NCI-H1694 treated with DMSO at 0.1 percent for 48 hours (cell line): ENCODE data around the gene ESPL1.

Source experiments
- DNase-seq: peaks from one replicate; lab custom pipeline; 2025; lab: John Stamatoyannopoulos, UW

Gene ESPL1

DNA sequence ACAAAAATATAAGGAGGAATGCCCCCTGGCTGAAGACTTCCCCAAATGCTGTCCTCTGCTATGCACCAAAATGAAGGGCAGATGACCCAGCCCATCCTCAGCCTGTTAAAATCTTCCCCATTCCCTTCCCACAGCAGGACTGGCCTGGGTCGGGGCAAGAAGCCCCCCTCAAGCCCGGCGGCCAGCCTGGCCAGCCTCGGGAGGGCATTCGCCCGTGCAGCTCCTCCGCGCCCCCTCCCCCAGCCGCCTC lies 36.5 kb upstream of the ESPL1 start:
- no peak for DNase-seq

DNA sequence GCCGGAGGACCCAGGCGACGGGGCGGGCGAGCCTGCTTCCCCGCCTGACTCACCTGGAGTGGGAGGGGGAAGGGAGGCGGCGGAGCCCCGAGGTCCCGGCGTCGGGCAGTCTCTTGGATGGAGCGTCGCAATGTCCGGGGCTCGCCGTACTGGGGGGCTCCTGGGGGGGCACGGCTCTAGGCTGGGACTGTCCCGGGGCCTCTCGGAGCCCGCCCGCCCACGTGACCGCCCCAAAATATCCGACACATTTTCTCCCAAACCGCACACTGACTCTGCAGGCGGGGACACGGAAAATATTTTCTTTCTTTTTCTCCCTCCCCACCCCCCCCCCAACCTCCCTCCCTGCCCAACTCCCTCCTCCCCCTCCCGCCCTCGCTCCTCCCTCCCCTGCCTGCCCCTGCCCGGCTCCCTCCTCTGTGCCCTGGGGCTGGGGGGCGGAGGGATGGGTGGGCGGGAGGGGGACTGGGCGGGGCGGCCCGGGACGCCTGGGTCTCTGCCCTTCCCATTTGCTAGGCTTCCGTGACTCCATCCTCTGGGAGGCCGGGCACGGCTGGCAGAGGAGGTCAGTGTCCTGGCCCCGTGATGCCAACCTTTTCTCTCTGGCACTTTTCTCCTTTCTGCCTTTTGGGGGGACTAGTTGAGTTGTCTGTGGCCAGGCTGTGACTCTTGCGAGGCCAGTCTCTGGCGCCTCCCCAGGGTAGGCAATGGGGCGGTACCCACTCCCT lies 36.0 kb upstream of the ESPL1 start, which contains the start of gene RARG:
Gene RARG (minus strand): TSS at position 289 of the 725 bp plus-strand sequence. CDS start 4,664 bp downstream, outside the sequence.
- DNase-seq = peak; percentile 28

DNA sequence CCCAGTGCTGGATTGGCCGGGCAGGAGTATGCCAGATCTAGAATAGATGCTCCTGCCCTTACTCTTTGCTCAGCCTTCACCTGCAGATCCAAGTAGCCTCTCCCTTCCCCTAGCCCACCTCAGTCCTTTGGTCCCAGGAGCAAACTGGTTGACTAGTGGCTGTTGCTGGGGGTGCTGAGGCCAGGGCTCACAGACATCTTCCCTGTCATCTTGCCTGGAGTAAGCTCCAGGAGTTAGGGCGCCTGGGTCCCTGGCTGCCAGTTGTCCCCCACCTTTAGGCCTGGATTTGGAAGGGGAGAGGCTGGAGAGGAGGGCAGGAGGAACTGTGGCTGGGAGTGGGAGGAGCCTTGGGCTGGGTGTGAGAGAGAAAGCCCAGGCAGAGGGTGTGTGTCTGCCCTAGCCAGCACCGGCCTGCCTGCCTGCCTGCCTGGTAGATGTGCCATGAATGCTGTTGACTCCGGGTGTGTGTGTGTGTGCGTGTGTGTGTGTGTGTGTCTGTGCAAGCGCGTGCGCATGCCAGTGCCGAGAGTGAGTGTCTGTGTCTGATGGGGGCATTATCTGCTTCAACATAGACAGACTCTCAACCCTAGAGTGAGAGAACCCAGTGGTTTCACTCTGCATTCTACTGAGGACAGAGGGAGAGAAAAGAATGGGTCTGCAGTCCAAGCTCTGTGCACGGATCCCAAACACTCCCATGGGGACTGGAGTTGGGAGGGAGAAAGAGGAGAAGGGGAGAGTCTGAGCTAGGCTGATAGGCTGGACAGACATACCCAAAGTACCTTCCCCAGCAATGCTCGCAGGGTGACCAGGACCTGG lies 35.2 kb upstream of the ESPL1 start:
- peak; percentile 50 for DNase-seq

DNA sequence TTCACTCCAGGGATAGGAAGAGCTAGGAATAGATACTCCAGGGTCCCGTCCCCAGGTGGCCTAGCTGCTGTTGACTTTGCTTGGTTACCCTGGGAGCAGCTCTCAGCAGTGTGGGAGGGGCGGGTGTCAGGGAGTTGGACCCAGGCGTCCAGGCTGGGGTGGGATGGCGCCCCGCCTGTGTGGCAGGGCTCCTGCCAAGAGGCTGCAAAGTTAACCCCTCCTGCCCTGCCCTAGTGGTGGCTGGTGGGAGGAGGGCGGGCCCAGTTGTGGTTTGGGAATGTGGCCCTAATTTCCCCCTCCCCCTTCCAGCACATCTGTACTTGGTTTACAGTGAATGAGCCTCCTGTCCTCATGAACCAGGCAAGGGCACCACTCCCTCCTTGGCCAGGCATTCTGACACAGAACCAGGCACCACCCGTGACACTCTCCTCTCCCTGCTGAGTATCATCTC lies 34.4 kb upstream of the ESPL1 start:
- no peak for DNase-seq

DNA sequence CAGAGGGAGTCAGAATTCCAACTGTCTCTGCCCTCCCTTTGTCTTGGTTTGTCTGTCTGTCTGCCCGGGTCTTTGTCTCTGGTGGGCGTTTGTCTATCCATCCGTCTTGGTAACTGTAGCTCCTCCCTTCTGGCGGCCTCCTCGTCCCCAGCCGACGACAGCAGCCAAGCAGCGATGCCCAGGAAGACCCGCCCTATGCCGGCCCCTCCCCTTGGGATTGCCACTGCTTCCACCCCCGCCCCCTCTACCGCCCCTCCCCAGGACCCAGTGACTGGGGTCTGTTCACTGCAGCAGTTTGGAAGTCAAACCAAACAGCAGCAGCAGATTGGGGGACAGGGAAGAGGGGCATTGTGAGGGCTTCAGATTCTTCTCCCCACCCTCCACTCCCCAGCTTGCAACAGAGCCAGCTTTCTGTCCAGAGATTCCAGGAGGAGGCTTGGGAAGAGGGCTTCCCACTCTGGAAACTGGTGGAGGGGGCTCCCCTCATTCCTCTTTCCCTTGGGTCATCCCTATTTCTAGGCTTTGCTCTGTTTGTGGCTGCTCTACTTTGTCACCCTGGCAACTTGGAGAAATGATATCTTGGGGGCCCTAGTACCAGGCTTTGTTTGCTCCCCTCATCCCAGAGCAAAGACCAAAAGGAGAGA lies 33.7 kb upstream of the ESPL1 start:
- DNase-seq = peak; percentile 36

DNA sequence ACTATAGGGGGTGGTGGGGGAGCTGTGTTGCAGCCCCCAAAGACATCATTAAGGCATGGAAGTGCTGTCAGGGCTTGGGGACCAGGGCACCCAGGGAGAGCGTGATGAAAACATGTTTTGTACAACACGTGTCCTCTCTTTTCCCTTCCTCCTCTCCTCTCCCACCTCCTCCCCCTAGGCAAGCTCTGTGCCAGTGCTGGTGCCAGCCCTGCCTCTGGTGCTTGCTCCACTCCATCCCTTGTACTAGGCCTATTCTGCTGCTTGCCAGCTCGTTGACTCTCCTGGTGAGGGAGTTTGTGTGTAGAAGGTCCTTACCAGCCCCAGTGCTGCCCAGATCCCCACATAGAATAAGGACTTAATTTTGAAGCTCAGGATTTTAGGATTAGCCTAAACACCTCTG lies 32.9 kb upstream of the ESPL1 start:
- no peak for DNase-seq

DNA sequence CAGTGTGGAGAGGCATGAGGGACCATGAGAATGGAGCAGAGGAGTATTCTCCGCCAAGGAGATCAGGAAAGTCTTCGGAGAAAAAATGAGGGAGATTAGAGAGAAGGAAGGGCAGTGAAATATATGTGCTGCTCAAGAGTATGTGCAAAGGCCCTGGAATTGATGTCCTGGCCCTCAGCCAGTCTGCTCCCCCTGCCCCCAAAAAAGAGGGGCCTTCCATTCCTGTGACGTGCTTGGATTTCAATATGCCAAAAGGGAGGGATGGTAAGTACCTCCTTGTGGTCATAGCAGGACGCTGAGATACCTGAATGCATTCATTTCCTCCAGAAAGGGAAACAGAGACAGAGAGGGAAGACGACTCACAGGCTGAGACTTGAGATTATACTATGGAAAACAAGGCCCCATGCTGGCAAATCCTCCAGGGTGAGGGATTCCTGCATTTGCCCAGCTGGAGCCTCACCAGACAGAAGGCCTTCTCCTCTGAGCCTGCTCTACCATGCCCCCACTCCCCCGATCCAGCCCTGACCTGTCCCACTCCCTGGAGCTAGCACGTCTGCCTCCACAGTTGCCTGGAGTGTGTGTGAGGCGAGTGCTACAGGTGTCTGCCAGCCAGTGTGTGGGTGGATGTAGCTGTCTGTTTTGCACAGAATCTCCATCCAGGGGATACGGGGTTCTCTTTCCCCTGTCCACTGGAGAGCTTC lies 32.2 kb upstream of the ESPL1 start:
- no peak for DNase-seq

DNA sequence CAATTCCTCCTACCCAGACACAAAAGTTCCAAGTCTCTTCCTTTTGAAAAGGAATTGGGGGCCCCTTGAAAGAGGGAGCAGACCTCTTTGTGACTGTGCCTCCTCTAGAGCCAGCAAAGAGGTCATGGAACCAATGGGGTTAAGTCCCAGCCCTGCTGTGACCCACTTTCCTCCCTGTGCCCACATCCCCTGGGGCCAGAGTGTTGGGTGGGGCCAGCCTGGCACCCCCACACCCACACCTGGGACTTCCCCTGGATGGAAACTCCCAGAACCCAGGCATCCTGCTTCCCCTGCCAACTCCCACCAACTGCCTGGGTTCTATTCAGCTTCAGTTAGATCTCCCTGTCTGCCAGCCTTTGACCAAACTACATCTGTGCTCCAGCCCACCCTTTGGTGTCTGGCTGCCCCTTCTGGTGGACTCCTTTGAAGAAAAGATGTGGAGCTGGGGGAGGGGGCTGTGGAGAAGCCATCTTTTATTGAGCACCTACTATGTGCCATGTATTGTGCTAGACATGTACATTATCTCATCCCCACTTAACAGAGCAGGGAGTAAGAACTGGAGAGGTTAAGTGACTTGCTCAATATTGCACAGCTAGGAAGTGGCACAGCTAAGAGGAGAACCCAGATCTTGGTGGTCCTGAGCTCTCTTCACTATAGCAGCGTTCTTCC lies 31.5 kb upstream of the ESPL1 start:
- no peak for DNase-seq

DNA sequence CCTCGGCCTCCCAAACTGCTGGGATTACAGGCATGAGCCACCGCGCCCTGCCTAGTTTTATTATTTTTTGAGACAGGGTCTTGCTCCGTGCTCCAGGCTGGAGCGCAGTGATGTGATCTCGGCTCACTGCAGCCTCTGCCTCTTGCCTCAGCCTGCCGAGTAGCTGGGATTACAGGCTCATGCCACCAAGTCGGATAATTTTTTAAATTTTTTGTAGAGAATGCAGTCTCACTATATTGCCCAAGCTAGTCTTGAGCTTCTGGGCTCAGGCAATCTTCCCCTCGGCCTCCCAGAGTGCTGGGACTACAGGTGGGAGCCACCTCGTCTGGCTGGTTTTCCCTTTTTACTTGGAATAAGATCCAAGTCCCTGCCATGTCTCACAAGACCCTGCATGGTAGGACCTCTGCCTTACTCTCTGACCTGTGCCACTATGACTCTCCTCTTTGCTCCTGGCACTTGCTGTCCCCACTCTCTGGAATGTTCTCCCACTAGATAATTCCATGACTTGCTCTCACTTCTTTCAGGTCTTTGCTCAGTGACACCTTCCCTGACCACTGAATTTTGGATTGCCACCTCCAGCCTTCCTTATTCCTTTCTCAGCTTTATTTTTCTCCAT lies 28.3 kb upstream of the ESPL1 start:
- no peak for DNase-seq

DNA sequence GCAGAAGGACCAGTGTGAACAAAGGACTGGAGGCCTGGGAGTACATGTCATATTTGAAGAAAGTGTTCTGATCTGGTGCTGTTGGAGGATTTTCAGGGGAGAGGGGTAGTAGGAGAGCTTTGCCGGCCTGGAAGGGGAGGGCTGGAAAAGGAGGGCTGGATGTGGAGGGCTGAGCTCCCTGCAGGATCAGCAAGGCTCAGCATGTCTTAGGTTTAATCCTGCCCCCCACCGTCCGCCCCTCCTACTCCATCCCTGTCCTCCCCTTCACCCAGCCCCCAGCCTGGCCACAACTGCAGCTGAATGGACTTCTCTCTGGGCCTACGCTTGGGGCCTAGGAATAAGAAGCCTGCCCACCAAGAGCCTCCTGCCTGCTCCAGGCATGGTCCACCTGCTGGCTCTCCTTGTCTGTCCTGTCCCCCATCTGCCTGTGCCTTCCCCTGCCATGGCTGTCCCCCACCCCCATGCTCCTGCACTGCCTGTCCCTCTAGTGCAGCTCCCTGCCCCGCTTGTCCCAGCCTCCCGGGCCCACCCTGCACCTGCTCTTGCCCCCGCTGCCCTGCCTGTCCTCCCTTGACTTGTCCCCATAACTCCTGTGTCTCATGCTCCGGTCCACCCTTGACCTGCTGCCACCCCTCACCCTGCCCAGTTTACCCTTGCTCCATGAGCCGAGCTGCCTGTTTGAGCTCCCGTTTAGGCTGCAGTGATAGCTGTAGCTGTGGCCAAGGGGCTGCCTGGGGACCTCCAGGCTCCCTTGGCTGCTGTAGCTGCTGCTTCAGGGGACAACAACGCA lies 26.3 kb upstream of the ESPL1 start:
- DNase-seq = no peak

DNA sequence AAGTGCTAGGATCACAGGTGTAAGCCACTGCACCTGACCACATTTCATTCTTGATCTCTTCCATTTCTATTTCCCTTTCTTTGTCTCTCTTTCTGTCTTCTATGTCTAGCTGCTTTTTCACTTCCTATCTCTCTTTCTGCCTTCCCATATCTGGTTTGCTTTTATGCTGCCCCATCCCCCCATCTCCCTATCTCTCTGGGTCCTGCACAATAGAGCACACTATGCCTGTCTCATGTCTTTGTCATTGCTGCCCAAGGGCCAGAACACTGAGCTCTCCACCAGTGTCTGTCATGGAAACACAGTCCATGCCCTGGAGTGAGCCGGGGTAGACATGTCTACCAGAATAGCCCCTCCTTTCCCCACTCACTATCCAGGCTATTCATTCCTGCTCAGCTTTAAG lies 23.8 kb upstream of the ESPL1 start:
- no peak for DNase-seq

DNA sequence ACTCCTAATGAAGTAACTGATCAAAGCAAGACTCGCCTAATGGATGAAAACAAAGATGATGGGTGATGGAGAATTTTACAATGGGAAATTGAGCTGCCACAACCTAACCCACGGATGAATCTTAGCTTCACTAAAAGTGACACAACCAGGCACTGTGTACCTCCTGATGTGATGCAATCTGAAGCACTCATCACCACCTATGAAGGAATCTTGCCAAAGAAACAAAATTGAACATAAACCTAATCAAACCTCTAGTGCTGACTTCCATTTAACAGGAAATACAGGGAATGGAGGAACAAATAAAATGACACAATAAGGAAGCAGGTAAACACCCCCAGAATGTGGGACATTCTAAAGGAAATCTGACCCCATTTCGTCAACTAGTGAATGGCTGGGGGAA lies 22.8 kb upstream of the ESPL1 start:
- no peak for DNase-seq

DNA sequence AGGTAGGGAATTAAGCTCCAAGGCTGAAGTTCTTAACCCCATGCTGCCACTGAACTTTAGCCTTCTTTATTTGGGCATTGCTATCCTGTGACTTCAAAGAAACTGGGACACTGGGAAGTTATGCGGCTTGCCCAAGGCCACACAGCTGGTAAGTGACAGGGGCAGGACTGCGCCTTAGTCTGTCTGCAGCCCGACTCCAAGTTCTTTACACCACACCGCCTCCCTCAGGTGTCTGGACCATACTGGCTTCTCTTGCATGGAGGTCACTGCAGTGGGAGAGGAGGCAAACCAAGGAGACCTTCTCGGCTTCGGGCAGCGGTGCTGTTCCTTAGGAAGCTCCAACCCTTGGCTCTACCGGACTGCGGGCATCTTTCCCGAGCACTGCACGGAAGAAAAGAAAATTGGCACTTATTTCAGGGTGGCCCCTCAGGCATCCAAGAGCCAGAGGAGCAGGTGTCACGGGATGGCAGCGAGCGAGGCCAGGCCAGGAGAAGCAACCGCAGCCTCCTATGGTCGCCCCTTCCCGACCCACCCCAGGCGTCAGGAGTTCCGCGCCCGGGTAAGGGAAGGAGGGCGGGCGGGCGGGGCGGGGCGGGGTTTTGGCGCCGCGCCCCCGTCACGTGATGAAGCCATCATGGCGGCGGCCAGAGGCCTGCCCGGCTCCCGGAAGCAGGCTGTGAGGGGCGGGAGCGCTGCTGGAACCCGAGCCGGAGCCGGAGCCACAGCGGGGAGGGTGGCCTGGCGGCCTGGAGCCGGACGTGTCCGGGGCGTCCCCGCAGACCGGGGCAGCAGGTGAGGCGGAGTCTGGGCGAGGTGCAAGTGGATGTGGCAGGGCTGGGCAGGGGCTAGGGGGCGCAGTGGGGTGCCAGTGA lies 16.4 kb upstream of the ESPL1 start:
- peak; percentile 45 for DNase-seq

DNA sequence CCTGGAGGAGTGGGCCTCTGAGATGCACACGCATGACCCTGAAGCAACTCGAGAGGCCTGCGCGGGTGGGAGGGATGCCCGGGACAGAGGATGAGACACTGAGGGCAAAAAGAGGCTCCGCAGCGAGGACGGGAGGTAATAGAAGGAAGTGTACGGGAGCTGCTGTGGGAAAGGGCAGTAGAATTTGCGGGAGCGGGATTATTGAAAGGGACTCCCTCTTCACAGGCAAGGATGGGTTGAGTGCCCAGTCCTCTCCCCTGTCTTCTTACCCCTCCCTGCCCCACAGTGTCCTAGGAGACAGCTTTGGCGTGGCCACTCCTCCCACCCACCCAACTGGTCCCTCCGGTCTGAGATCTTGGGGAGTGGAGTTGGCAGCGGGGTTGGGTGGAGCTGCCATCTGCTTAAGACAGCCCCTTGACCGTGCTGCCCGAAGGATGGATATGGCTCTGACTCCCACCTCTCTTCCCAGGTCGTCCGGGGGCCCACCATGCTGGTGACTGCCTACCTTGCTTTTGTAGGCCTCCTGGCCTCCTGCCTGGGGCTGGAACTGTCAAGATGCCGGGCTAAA lies 15.7 kb upstream of the ESPL1 start:
- DNase-seq = no peak

DNA sequence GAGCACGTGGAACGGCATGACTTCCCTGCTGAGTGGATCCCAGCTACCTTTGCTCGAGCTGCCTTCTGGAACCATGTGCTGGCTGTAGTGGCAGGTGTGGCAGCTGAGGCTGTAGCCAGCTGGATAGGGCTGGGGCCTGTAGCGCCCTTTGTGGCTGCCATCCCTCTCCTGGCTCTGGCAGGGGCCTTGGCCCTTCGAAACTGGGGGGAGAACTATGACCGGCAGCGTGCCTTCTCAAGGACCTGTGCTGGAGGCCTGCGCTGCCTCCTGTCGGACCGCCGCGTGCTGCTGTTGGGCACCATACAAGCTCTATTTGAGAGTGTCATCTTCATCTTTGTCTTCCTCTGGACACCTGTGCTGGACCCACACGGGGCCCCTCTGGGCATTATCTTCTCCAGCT lies 14.8 kb upstream of the ESPL1 start:
- DNase-seq = no peak

DNA sequence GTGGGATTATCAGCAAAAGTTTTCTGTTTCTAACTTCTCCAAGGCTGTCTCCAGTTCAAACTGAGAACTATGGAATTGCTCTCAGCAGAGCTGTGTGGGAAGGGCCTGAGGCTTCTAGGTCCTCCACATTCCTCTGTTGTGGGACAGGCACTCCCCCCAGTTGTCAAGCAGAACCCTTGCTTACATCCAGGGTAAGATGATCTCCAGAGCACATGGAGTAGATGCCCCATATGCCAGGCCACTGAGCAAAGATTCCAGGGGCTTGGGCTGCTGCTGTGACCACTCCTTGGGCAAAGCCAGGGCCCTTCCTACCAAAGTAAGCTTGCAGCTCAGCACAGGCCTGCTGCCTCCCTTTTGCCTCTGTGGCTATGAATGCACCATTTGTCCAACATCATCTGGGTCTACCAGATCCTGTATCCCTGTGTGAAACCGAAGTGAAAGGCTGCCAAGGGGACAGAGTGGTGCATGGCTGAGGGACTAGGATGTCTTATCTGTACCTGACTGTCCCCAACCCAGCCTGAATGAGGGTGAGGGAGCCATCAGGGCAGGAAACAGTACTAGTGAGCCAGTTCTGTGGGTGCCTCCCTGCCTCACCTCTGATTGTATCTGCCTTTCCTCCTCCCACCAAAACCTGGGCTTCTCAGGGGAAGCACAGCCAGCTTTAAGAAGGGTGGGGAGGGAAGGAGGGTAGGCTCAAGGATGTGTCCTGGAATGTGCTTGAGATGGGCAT lies 13.1 kb upstream of the ESPL1 start:
- no peak for DNase-seq

DNA sequence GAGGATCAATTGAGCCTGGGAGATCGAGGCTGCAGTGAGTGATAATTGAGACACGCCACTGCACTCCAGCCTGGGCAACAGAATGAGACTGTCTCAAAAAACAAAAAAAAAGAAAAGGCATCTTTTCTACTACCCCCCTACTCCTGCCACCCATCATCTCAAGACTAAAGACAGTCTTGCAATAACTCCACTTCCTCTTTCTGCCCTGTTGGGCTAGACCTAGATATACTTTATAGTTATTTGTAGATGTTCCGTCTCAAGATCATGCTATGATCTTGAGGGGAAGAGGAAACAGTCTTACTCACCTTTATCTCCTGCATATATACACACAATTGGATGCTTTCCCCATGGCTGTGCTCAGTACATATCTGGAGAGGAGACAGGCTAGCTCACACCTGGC lies 12.1 kb upstream of the ESPL1 start:
- DNase-seq = no peak
